Uterus (tissue), 2 donors: ENCODE measurements around the gene BLOC1S3.

Experiments
- CTCF ChIP-seq, 4 experiments: fragments of 200-600 bp in 2 of 4; fragments of 450-650 bp in 2 of 4; sonication (generic) in 2 of 4; IDR thresholded peaks; one replicate each; pipeline ENCODE4 v1.5.1; 2016 to 2019; ENCODE audit warnings: antibody characterized with exemption in 4 of 4, mild to moderate bottlenecking in 2 of 4, moderate library complexity in 1 of 4
- POLR2A ChIP-seq, 2 donors: fragments of 450-650 bp; IDR thresholded peaks; one replicate each; pipeline ENCODE4 v1.6.1; 2016; ENCODE audit warnings: antibody characterized with exemption in 2 of 2, mild to moderate bottlenecking in 1 of 2, moderate library complexity in 1 of 2

GRCh38 chr19:45171211-45171623, 7.4 kb upstream of the BLOC1S3 start:
- TF ChIP-seq CTCF (IDR thresholded peaks at IDR 0.05) = no peak
- no peak for TF ChIP-seq POLR2A (IDR thresholded peaks at IDR 0.05)
